Measurements from ENCODE around the gene ERF. TPM values are rescaled to one million over a fixed set of nuclear protein-coding genes. Genes with fewer than 3 reads are reported as not detected.

The ERF gene
- polyA plus RNA-seq, 1 experiment = 31.1 TPM

DNA sequence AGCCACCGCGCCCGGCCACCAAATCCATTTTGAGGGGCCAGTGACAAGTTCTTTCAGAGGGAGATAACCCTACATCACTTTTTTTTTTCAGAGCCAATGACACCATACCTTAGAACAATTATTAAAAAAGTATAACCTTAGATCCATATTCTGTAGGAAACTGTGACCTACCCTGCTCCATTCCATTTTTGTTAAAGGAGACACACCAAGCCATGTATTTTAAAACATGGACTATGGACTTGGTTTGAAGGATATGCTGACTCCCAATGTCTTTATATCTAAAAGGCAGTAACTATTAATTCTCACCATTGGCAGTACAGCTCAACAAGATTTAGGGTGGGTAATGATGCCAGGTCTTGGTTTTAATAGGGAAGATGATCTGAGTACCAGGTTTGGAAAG is 13.6 kb downstream of the ERF start:
- H3K27me3 ChIP-seq (ENCODE audit: control insufficient read depth, insufficient read depth, low read length) = no peaks in the 10 kb centered on the region
- peak overlapping the region; percentile 89 for H3K4me3 ChIP-seq (ENCODE audit: low read depth, low read length)
- H3K9me3 ChIP-seq (ENCODE audit: control insufficient read depth, insufficient read depth, low read length) = no peaks in the 10 kb centered on the region
- ChIA-PET POLR2A (interaction anchor here (1.1 kb wide), 1 partner anchor 8 kb away, joined by 3 read pairs; no protein-coding TSS in a partner anchor), CTCF (interaction anchor here (0.5 to 8.4 kb wide), 5 partner anchors 37 to 133 kb away, joined by 3 to 118 read pairs (median 6); partner anchors contain the start of gene POU2F2)
- DNase-seq (ENCODE audit: low read depth, low spot score) = no peak
- no peak overlapping the region for H3K27ac ChIP-seq (ENCODE audit: low read depth, low read length)
- TF ChIP-seq, protein P1, sequence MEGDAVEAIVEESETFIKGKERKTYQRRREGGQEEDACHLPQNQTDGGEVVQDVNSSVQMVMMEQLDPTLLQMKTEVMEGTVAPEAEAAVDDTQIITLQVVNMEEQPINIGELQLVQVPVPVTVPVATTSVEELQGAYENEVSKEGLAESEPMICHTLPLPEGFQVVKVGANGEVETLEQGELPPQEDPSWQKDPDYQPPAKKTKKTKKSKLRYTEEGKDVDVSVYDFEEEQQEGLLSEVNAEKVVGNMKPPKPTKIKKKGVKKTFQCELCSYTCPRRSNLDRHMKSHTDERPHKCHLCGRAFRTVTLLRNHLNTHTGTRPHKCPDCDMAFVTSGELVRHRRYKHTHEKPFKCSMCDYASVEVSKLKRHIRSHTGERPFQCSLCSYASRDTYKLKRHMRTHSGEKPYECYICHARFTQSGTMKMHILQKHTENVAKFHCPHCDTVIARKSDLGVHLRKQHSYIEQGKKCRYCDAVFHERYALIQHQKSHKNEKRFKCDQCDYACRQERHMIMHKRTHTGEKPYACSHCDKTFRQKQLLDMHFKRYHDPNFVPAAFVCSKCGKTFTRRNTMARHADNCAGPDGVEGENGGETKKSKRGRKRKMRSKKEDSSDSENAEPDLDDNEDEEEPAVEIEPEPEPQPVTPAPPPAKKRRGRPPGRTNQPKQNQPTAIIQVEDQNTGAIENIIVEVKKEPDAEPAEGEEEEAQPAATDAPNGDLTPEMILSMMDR (IDR thresholded peaks at IDR 0.05; ENCODE audit: low read depth, low read length) = no peak

DNA sequence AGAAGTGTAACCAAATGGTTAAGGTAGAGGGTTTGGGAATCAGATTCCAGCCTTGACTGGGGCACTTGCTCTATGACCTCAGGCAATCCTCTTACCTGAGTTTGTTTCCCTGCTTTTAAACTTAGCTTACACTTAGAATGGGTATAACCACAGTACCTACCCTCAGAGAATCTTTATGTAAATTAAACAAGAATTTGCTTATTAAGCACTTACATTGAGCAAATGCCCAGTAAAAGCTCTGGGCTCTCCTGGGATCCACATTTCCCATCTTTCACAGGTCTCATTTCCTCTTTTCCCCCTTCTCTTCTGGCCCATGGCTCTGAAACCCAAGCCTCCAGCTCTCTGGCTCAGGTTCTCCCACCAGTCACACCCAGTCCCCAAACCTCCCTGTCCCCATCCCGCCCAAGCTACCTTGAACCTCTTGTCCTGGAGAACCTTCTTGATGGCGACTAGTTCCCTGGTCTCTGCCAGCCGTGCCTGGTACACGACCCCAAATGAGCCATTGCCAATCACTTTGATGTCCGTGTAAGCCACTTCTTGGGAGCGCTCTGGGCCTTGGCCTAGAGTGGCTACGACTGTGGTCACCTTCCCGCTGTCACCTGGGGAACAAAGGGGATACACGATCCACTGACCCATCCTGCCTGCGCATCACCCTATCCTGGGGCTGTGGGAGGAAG is 15.2 kb downstream of the ERF start:
- TF ChIP-seq, protein P1 (IDR thresholded peaks at IDR 0.05; ENCODE audit: low read depth, low read length) = no peak
- POLR2A ChIA-PET = interaction anchor here (0.5 kb wide), 2 partner anchors 29 to 130 kb away, joined by 4 read pairs; no protein-coding TSS in a partner anchor
- Histone ChIP-seq H3K9me3 (ENCODE audit: control insufficient read depth, insufficient read depth, low read length) (no peaks in the 10 kb centered on the region), H3K27ac (ENCODE audit: low read depth, low read length) (no peak overlapping the region), H3K27me3 (ENCODE audit: control insufficient read depth, insufficient read depth, low read length) (no peaks in the 10 kb centered on the region), H3K4me3 (ENCODE audit: low read depth, low read length) (no peak overlapping the region)
- DNase-seq (ENCODE audit: low read depth, low spot score) = no peak
- CTCF ChIA-PET = interaction anchor here (1.0 to 1.1 kb wide), 2 partner anchors 131 to 132 kb away, joined by 3 read pairs; no protein-coding TSS in a partner anchor

GRCh38 chr19:42235181-42235580 is 19.7 kb downstream of the ERF start:
- ChIA-PET CTCF (no interaction called here), POLR2A (interaction anchor here (0.6 to 0.7 kb wide), 2 partner anchors 10 to 70 kb away, joined by 3 to 4 read pairs; no protein-coding TSS in a partner anchor)
- TF ChIP-seq, protein P1 (IDR thresholded peaks at IDR 0.05; ENCODE audit: low read depth, low read length) = no peak
- DNase-seq (ENCODE audit: low read depth, low spot score) = no peak
- Histone ChIP-seq H3K27me3 (ENCODE audit: control insufficient read depth, insufficient read depth, low read length) (no peaks in the 10 kb centered on the region), H3K4me3 (ENCODE audit: low read depth, low read length) (no peak overlapping the region), H3K27ac (ENCODE audit: low read depth, low read length) (no peak overlapping the region), H3K9me3 (ENCODE audit: control insufficient read depth, insufficient read depth, low read length) (no peaks in the 10 kb centered on the region)

GRCh38 chr19:42234364-42234763 is 20.6 kb downstream of the ERF start:
- POLR2A ChIA-PET = interaction anchor here (0.7 kb wide), 2 partner anchors 11 to 15 kb away, joined by 3 read pairs; partner anchors contain the start of gene ZNF526
- Histone ChIP-seq H3K4me3 (ENCODE audit: low read depth, low read length) (no peak overlapping the region), H3K27ac (ENCODE audit: low read depth, low read length) (no peak overlapping the region), H3K9me3 (ENCODE audit: control insufficient read depth, insufficient read depth, low read length) (no peaks in the 10 kb centered on the region), H3K27me3 (ENCODE audit: control insufficient read depth, insufficient read depth, low read length) (no peaks in the 10 kb centered on the region)
- DNase-seq (ENCODE audit: low read depth, low spot score) = no peak
- CTCF ChIA-PET = interaction anchor here (1.2 to 1.4 kb wide), 2 partner anchors 102 to 126 kb away, joined by 4 read pairs; no protein-coding TSS in a partner anchor
- TF ChIP-seq, protein P1 (IDR thresholded peaks at IDR 0.05; ENCODE audit: low read depth, low read length) = no peak
